Parathyroid adenoma (tissue), 2 donors: Measurements from ENCODE around the gene IFNA2.

Experiments
- H2AFZ ChIP-seq: fragments of 300-600 bp; sonication (generic); one replicate; pipeline ENCODE4 v1.7.0; 2017; ENCODE audit warnings: antibody characterized with exemption, mild to moderate bottlenecking
- H3K27ac ChIP-seq: fragments of 300-600 bp; sonication (generic); one replicate; pipeline ENCODE4 v1.7.0; 2017
- H3K27me3 ChIP-seq: fragments of 300-600 bp; sonication (generic); one replicate; pipeline ENCODE4 v1.7.0; 2017; ENCODE audit warnings: low read length; ENCODE audit not compliant: control insufficient read depth, insufficient read depth
- H3K36me3 ChIP-seq: fragments of 300-600 bp; sonication (generic); one replicate; pipeline ENCODE4 v1.7.0; 2017; ENCODE audit warnings: low read length; ENCODE audit not compliant: control insufficient read depth, insufficient read depth
- H3K4me1 ChIP-seq: fragments of 300-600 bp; sonication (generic); one replicate; pipeline ENCODE4 v1.7.0; 2017; ENCODE audit warnings: control low read depth
- H3K4me2 ChIP-seq: fragments of 300-600 bp; sonication (generic); one replicate; pipeline ENCODE4 v1.7.0; 2017; ENCODE audit warnings: low read length
- H3K4me3 ChIP-seq: fragments of 300-600 bp; sonication (generic); one replicate; pipeline ENCODE4 v1.7.0; 2017; ENCODE audit warnings: low read depth, low read length
- H3K79me2 ChIP-seq: fragments of 300-600 bp; sonication (generic); one replicate; pipeline ENCODE4 v1.7.0; 2017; ENCODE audit warnings: control low read depth
- H3K9ac ChIP-seq: fragments of 300-600 bp; sonication (generic); one replicate; pipeline ENCODE4 v1.7.0; 2017; ENCODE audit warnings: mild to moderate bottlenecking
- H3K9me3 ChIP-seq: fragments of 300-600 bp; sonication (generic); one replicate; pipeline ENCODE4 v1.7.0; 2017; ENCODE audit warnings: low read length; ENCODE audit not compliant: control insufficient read depth
- TF ChIP-seq, protein P1 (sequence below): fragments of 300-600 bp; sonication (generic); IDR thresholded peaks from one replicate; pipeline ENCODE4 v1.7.0; 2017; ENCODE audit warnings: antibody characterized with exemption, mild to moderate bottlenecking
- donor health status: primary hyperparathyroidism.

Gene IFNA2

DNA sequence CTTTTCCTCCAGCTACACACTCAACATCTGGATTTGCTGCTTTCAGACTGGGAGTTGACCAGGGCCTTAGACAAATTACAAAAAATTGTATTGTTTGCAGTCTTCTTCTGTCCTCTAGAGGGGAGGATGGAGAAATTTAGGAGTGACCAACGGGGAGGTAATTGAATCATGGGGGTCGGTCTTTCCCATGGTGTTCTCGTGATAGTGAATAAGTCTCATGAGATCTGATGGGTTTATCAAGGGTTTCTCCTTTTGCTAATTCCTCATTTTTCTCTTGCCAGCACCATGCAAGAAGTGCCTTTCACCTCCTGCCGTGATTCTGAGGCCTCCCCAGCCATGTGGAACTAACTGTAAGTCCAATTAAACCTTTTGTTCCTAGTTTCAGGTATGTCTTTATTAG, 28.0 kb upstream of the IFNA2 start:
- Histone ChIP-seq H3K36me3 (no peaks in the 10 kb centered on the region), H3K79me2 (no peaks in the 10 kb centered on the region), H3K4me1 (no peaks in the 10 kb centered on the region)

DNA sequence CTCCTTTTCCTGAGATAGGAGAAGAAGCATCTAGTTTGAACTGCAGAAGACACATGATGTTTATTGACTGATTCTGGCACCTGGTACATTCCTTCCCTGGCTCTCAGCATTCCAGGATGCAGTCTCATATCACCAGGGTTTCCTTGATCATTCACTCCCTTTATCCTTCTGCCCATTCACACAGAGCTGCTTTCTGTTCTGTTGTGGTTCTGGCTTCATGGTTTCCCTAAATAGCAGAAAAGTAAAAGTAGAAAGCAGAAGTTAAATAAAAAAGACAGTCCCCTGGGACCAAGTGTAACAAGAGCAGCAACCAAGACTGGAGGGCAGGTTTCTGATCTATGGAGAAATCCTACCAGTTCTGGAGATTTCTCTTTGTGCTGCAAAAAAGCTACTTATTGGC, 26.9 kb upstream of the IFNA2 start:
- Histone ChIP-seq H3K36me3 (no peaks in the 10 kb centered on the region), H3K4me1 (no peaks in the 10 kb centered on the region), H3K9ac (no peak overlapping the region), H3K4me2 (no peak overlapping the region), H3K79me2 (no peaks in the 10 kb centered on the region), H3K9me3 (no peaks in the 10 kb centered on the region), H3K27me3 (no peaks in the 10 kb centered on the region), H3K27ac (no peak overlapping the region), H3K4me3 (no peak overlapping the region), H2AFZ (no peak overlapping the region)
- TF ChIP-seq, protein P1, sequence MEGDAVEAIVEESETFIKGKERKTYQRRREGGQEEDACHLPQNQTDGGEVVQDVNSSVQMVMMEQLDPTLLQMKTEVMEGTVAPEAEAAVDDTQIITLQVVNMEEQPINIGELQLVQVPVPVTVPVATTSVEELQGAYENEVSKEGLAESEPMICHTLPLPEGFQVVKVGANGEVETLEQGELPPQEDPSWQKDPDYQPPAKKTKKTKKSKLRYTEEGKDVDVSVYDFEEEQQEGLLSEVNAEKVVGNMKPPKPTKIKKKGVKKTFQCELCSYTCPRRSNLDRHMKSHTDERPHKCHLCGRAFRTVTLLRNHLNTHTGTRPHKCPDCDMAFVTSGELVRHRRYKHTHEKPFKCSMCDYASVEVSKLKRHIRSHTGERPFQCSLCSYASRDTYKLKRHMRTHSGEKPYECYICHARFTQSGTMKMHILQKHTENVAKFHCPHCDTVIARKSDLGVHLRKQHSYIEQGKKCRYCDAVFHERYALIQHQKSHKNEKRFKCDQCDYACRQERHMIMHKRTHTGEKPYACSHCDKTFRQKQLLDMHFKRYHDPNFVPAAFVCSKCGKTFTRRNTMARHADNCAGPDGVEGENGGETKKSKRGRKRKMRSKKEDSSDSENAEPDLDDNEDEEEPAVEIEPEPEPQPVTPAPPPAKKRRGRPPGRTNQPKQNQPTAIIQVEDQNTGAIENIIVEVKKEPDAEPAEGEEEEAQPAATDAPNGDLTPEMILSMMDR: no peak

More for the DNA sequence above, 28.0 kb upstream of the IFNA2 start:
- Histone ChIP-seq H3K27me3 (no peaks in the 10 kb centered on the region), H3K27ac (no peak overlapping the region), H2AFZ (no peak overlapping the region), H3K9ac (no peak overlapping the region), H3K4me3 (no peak overlapping the region), H3K9me3 (no peaks in the 10 kb centered on the region), H3K4me2 (no peak overlapping the region)
- TF ChIP-seq, protein P1: no peak

DNA sequence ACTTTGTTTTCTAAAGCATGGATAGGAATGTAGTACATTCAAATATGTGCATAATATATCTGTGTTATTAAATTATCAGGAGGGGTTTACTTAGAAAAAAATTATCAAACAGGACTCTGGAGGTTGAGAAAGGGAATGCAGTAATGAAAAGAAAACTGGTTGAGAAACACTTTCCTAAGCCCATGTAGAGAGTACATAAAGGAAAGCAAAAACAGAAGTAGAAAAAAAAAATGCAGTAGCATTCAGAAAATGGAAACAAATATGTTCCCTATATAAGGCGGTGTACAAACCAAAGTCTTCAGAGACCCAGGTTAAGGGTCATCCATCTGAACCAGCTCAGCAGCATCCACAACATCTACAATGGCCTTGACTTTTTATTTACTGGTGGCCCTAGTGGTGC, 23.6 kb upstream of the IFNA2 start, which contains the start of gene IFNA8:
Gene IFNA8, plus strand, starts transcription at position 301 of the 400 bp plus-strand sequence. Its CDS starts 60 bp downstream, at position 361.
- Histone ChIP-seq H3K4me3 (no peak within 1 kb of the TSS), H3K4me1 (no peaks in the 10 kb centered on the region), H3K36me3 (no peaks in the 10 kb centered on the region), H3K79me2 (no peaks in the 10 kb centered on the region), H3K4me2 (no peak within 1 kb of the TSS), H3K9me3 (no peaks in the 10 kb centered on the region), H3K27ac (no peak within 1 kb of the TSS), H2AFZ (no peak within 1 kb of the TSS), H3K9ac (no peak within 1 kb of the TSS), H3K27me3 (no peaks in the 10 kb centered on the region)
- TF ChIP-seq, protein P1: no peak

DNA sequence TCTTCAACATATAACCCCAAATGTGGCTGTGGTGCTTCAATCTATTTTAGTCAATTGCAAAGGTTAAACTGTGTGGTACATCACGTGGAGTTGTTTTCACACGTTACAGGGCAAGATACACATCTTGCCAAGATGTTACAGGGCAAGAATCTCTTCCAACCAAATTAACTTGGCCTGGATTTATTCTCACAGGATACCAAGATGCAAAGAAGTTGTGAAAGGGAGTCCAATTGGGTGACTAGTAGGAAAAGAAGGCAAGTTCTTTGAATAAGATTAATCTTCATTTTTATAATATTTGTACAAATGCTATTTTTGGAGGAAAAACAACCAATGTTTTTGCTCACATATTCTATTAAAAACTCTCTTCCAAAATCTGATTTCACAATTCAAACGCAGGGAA, 18.9 kb upstream of the IFNA2 start:
- H3K9me3 ChIP-seq: no peaks in the 10 kb centered on the region
- TF ChIP-seq, protein P1: no peak
- no peak overlapping the region for H3K9ac ChIP-seq
- no peaks in the 10 kb centered on the region for H3K36me3 ChIP-seq
- peaks cover 3% of the 10 kb centered on the region for H3K27me3 ChIP-seq
- no peak overlapping the region for H3K4me3 ChIP-seq
- H2AFZ ChIP-seq: no peak overlapping the region
- no peaks in the 10 kb centered on the region for H3K4me1 ChIP-seq
- no peak overlapping the region for H3K27ac ChIP-seq
- no peak overlapping the region for H3K4me2 ChIP-seq
- no peaks in the 10 kb centered on the region for H3K79me2 ChIP-seq
